Measurements from ENCODE around the gene MMP21.

Gene MMP21

GRCh38 chr10:125761961-125762360 lies 13.7 kb downstream of the MMP21 start:
- no peak overlapping the region for H3K9ac ChIP-seq
- H3K4me1 ChIP-seq (ENCODE audit: low read depth, poor library complexity, severe bottlenecking), result no peaks in the 10 kb centered on the region
- no peak overlapping the region for H3K4me3 ChIP-seq (IDR thresholded peaks at IDR 0.05; ENCODE audit: insufficient read depth, low read depth, low read length)
- no peak for TF ChIP-seq CTCF (conservative IDR thresholded peaks at IDR 0.05; ENCODE audit: low read depth, low read length)
- H4K20me1 ChIP-seq (ENCODE audit: insufficient read depth), result no peaks in the 10 kb centered on the region
- no peaks in the 10 kb centered on the region for H3K27me3 ChIP-seq (ENCODE audit: insufficient read depth, low read depth)
- H3K79me2 ChIP-seq (ENCODE audit: insufficient read depth, low read depth), result no peaks in the 10 kb centered on the region
- no peak overlapping the region for H2AFZ ChIP-seq (ENCODE audit: low read depth)
- H3K27ac ChIP-seq, result no peak overlapping the region
- H3K36me3 ChIP-seq (ENCODE audit: insufficient read depth), result no peaks in the 10 kb centered on the region
- no peak overlapping the region for H3K4me2 ChIP-seq

GRCh38 chr10:125757742-125758141 lies 17.9 kb downstream of the MMP21 start:
- no peak overlapping the region for H3K27ac ChIP-seq
- no peaks in the 10 kb centered on the region for H4K20me1 ChIP-seq (ENCODE audit: insufficient read depth)
- no peaks in the 10 kb centered on the region for H3K4me1 ChIP-seq (ENCODE audit: low read depth, poor library complexity, severe bottlenecking)
- no peak overlapping the region for H3K9ac ChIP-seq
- no peaks in the 10 kb centered on the region; the same call in 1 of the 2 replicates for H3K36me3 ChIP-seq (ENCODE audit: insufficient read depth)
- no peaks in the 10 kb centered on the region for H3K27me3 ChIP-seq (ENCODE audit: insufficient read depth, low read depth)
- no peak overlapping the region for H3K4me2 ChIP-seq
- H2AFZ ChIP-seq (ENCODE audit: low read depth), result no peak overlapping the region
- TF ChIP-seq CTCF (conservative IDR thresholded peaks at IDR 0.05; ENCODE audit: low read depth, low read length), result no peak
- no peak overlapping the region for H3K4me3 ChIP-seq (IDR thresholded peaks at IDR 0.05; ENCODE audit: insufficient read depth, low read depth, low read length)
- no peaks in the 10 kb centered on the region for H3K79me2 ChIP-seq (ENCODE audit: insufficient read depth, low read depth)

GRCh38 chr10:125756853-125757487 lies 18.7 kb downstream of the MMP21 start:
- H3K79me2 ChIP-seq (ENCODE audit: insufficient read depth, low read depth), result no peaks in the 10 kb centered on the region
- no peaks in the 10 kb centered on the region for H3K4me1 ChIP-seq (ENCODE audit: low read depth, poor library complexity, severe bottlenecking)
- H2AFZ ChIP-seq (ENCODE audit: low read depth), result no peak overlapping the region
- no peaks in the 10 kb centered on the region; the same call in 1 of the 2 replicates for H3K36me3 ChIP-seq (ENCODE audit: insufficient read depth)
- no peak overlapping the region for H3K4me3 ChIP-seq (IDR thresholded peaks at IDR 0.05; ENCODE audit: insufficient read depth, low read depth, low read length)
- H4K20me1 ChIP-seq (ENCODE audit: insufficient read depth), result no peaks in the 10 kb centered on the region
- TF ChIP-seq CTCF (conservative IDR thresholded peaks at IDR 0.05; ENCODE audit: low read depth, low read length), result no peak
- no peak overlapping the region for H3K27ac ChIP-seq
- H3K4me2 ChIP-seq, result no peak overlapping the region
- H3K9ac ChIP-seq, result no peak overlapping the region
- H3K27me3 ChIP-seq (ENCODE audit: insufficient read depth, low read depth), result no peaks in the 10 kb centered on the region

- Histone ChIP-seq H3K27me3 (ENCODE audit: insufficient read depth, low read depth) (no peaks in the 10 kb centered on the region), H2AFZ (ENCODE audit: low read depth) (no peak overlapping the region), H3K27ac (no peak overlapping the region), H3K4me2 (no peak overlapping the region), H3K79me2 (ENCODE audit: insufficient read depth, low read depth) (no peaks in the 10 kb centered on the region), H3K4me1 (ENCODE audit: low read depth, poor library complexity, severe bottlenecking) (no peaks in the 10 kb centered on the region), H3K36me3 (ENCODE audit: insufficient read depth) (no peaks in the 10 kb centered on the region; the same call in 1 of the 2 replicates), H4K20me1 (ENCODE audit: insufficient read depth) (no peaks in the 10 kb centered on the region), H3K4me3 (IDR thresholded peaks at IDR 0.05; ENCODE audit: insufficient read depth, low read depth, low read length) (no peak overlapping the region), H3K9ac (no peak overlapping the region)
- no peak for TF ChIP-seq CTCF (conservative IDR thresholded peaks at IDR 0.05; ENCODE audit: low read depth, low read length)
Observed at GRCh38 chr10:125756196-125756595, 19.4 kb downstream of the MMP21 start.

Measured in KMS-11 (cell line).